Tibial nerve (tissue), 4 donors: Measurements from ENCODE around the gene SLC44A3. TPM values are rescaled to one million over a fixed set of nuclear protein-coding genes. Genes with fewer than 3 reads are reported as not detected.

ENCODE experiments used
- DNase-seq, 2 donors: peaks; one replicate each; pipeline ENCODE4 v3.0.0-alpha.2; 2019; ENCODE audit warnings: low spot score in 2 of 2
- H3K27ac ChIP-seq, 4 donors: fragments of 200-600 bp; sonication (generic) in 3 of 4; one replicate each; pipeline ENCODE4 v1.5.1; 2017 to 2019; ENCODE audit warnings: mild to moderate bottlenecking in 1 of 4
- H3K27me3 ChIP-seq, 2 donors: fragments of 200-600 bp; sonication (generic) in 1 of 2; one replicate each; pipeline versions ENCODE4 v1.5.1 to v1.6.0; 2017 to 2019
- H3K36me3 ChIP-seq, 3 donors: fragments of 200-600 bp; sonication (generic); one replicate each; pipeline ENCODE4 v1.5.1; 2018 to 2019
- H3K4me1 ChIP-seq, 4 donors: fragments of 200-600 bp; sonication (generic) in 3 of 4; one replicate each; pipeline ENCODE4 v1.5.1; 2017 to 2019
- H3K4me3 ChIP-seq, 4 donors: fragments of 200-600 bp; sonication (generic) in 3 of 4; one replicate each; pipeline ENCODE4 v1.5.1; 2017 to 2019; ENCODE audit warnings: mild to moderate bottlenecking in 1 of 4, moderate library complexity in 1 of 4
- H3K9me3 ChIP-seq, 4 donors: fragments of 200-600 bp; sonication (generic) in 3 of 4; one replicate each; pipeline ENCODE4 v1.5.1; 2017 to 2019
- EP300 ChIP-seq, 2 donors: sonication (generic); formaldehyde crosslinking; IDR thresholded peaks; one replicate each; pipeline ENCODE4 v1.6.1; 2017; ENCODE audit warnings: antibody characterized with exemption in 2 of 2, mild to moderate bottlenecking in 1 of 2
- POLR2A ChIP-seq, 2 donors: fragments of 450-650 bp; IDR thresholded peaks; one replicate each; pipeline ENCODE4 v1.6.1; 2017; ENCODE audit warnings: antibody characterized with exemption in 2 of 2, mild to moderate bottlenecking in 2 of 2, moderate library complexity in 2 of 2
- WGBS, 2 donors: methylation state at CpG; one replicate each; pipeline ENCODE4 v1.1.5; 2018; 5-methylcytosine and 5-hydroxymethylcytosine counted together
- total RNA-seq, 4 donors: library from RNA; depleted of rRNA; stranded (reverse); fragments of >200 nt; gene quantifications; one replicate each; pipeline ENCODE4 v1.1.0, GENCODE V29; 2016
- TF ChIP-seq, protein P1 (sequence below), 5 experiments: fragments of 200-600 bp in 3 of 5; fragments of 450-650 bp in 2 of 5; sonication (generic) in 3 of 5; IDR thresholded peaks; one replicate each; pipeline ENCODE4 v1.5.1; 2016 to 2019; ENCODE audit warnings: antibody characterized with exemption in 5 of 5, mild to moderate bottlenecking in 3 of 5, moderate library complexity in 2 of 5

Gene SLC44A3
- total RNA-seq, 4 donors from 2014 or later = 1.6 to 8.1 (median 5.3) TPM

DNA sequence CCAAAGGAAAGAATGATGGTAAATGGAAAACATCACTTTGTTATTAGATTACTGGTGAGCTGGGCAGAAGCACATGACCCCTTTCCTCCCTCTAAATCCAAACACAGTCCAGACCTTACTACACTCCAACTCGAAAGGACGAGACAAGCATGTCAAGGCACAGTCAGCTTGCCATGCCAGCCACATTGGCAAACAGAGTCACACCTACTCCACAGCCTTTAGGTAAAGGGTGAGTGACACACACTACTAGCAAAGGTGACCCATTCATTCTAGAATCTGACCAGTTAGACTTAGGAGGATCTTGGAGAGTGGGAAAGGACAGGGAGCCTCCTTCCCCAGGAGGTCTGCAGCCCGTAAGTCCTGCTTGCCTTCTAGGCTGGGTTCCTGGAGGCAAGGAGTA lies 3.0 kb downstream of the SLC44A3 start:
- 74 to 77% methylated on average over 3 of the region's 3 CpGs for WGBS, 2 donors
- H3K27ac ChIP-seq = no peak overlapping the region

DNA sequence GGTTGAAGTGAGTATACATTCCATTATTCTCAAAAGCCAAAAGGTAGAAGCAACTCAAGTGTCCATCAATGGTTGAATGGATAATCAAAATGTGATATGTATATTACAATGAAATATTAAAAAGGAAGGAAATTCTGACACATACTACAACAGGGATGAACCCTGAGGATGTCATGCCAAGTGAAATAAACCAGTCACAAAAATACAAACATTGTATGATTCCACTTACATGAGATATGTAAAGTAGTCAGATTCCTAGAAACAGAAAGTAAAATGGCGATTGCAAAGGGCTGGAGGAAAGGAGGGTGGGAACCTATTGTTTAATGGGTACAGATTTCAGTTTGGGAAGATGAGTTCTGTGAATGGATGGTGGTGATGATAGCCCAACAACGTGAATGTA lies 5.8 kb downstream of the SLC44A3 start:
- TF ChIP-seq EP300 (IDR thresholded peaks at IDR 0.05) (no peak), POLR2A (IDR thresholded peaks at IDR 0.05) (no peak)
- TF ChIP-seq, protein P1, sequence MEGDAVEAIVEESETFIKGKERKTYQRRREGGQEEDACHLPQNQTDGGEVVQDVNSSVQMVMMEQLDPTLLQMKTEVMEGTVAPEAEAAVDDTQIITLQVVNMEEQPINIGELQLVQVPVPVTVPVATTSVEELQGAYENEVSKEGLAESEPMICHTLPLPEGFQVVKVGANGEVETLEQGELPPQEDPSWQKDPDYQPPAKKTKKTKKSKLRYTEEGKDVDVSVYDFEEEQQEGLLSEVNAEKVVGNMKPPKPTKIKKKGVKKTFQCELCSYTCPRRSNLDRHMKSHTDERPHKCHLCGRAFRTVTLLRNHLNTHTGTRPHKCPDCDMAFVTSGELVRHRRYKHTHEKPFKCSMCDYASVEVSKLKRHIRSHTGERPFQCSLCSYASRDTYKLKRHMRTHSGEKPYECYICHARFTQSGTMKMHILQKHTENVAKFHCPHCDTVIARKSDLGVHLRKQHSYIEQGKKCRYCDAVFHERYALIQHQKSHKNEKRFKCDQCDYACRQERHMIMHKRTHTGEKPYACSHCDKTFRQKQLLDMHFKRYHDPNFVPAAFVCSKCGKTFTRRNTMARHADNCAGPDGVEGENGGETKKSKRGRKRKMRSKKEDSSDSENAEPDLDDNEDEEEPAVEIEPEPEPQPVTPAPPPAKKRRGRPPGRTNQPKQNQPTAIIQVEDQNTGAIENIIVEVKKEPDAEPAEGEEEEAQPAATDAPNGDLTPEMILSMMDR (IDR thresholded peaks at IDR 0.05) = no peak
- WGBS, 2 donors = 95 to 96% methylated on average over 2 of the region's 2 CpGs
- peaks cover 0 to 16% (median 0%) of the 10 kb centered on the region in 3 donors for H3K36me3 ChIP-seq
- no peaks in the 10 kb centered on the region for H3K27me3 ChIP-seq
- H3K27ac ChIP-seq = no peak overlapping the region
- peaks cover 0 to 12% (median 2%) of the 10 kb centered on the region in 4 donors for H3K4me1 ChIP-seq
- no peaks in the 10 kb centered on the region for H3K9me3 ChIP-seq
- no peak for DNase-seq
- no peak overlapping the region for H3K4me3 ChIP-seq

More for the DNA sequence above, 3.0 kb downstream of the SLC44A3 start:
- Histone ChIP-seq H3K27me3 (peaks cover 0 to 4% of the 10 kb centered on the region in 2 donors), H3K9me3 (no peaks in the 10 kb centered on the region), H3K36me3 (no peaks in the 10 kb centered on the region), H3K4me3 (no peak overlapping the region), H3K4me1 (peaks cover 0 to 30% (median 5%) of the 10 kb centered on the region in 4 donors)
- TF ChIP-seq POLR2A (IDR thresholded peaks at IDR 0.05) (no peak), EP300 (IDR thresholded peaks at IDR 0.05) (no peak)
- TF ChIP-seq, protein P1 (IDR thresholded peaks at IDR 0.05) = no peak
- DNase-seq = no peak

DNA sequence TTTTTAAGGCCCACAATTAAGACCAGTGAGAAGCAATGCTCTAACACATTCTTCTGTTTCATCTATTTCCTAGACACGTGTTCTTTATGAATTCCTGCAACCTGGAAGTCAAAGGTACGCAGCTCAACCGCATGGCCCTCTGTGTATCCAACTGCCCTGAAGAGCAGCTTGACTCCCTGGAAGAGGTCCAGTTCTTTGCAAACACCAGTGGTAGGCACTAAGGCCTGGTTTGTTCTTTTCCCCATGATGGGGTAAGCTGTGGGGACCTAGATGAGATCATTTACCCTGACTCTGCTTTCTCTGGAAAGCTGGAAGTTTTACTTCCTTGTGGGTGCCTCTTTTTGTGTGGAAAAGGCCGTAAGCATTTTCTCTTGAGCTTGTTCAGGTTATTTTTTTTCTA lies 7.3 kb downstream of the SLC44A3 start:
- 70 to 83% methylated on average over 4 of the region's 4 CpGs for WGBS, 2 donors
- TF ChIP-seq EP300 (IDR thresholded peaks at IDR 0.05) (no peak), POLR2A (IDR thresholded peaks at IDR 0.05) (no peak)
- TF ChIP-seq, protein P1 (IDR thresholded peaks at IDR 0.05) = no peak

DNA sequence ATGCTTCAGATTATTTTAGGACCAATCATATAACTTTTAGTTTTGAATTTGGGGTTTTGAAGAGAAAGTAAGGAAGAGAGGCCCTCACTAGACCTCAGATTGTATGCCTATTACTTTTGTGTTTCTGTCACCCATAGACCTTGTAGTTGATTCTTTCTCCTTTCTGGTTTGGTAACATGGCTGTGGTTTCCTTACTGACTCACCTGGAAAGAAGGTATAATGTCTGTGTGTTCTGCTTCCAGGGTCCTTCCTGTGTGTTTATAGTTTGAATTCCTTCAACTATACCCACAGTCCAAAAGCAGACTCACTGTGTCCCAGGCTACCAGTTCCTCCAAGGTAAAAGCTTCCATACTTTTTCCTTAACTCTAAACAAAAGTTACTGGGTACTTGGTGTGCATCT lies 8.1 kb downstream of the SLC44A3 start:
- TF ChIP-seq, protein P1 (IDR thresholded peaks at IDR 0.05) = no peak
- TF ChIP-seq EP300 (IDR thresholded peaks at IDR 0.05) = no peak
- Histone ChIP-seq H3K27ac (no peak overlapping the region), H3K4me3 (no peak overlapping the region), H3K36me3 (peaks cover 0 to 16% (median 0%) of the 10 kb centered on the region in 3 donors), H3K4me1 (no peaks in the 10 kb centered on the region), H3K9me3 (no peaks in the 10 kb centered on the region), H3K27me3 (no peaks in the 10 kb centered on the region)
- DNase-seq = no peak

More for the DNA sequence above, 7.3 kb downstream of the SLC44A3 start:
- no peak overlapping the region for H3K4me3 ChIP-seq
- no peak for DNase-seq
- no peaks in the 10 kb centered on the region for H3K27me3 ChIP-seq
- no peaks in the 10 kb centered on the region for H3K4me1 ChIP-seq
- H3K36me3 ChIP-seq = peaks cover 0 to 16% (median 0%) of the 10 kb centered on the region in 3 donors
- no peak overlapping the region for H3K27ac ChIP-seq
- H3K9me3 ChIP-seq = no peaks in the 10 kb centered on the region

DNA sequence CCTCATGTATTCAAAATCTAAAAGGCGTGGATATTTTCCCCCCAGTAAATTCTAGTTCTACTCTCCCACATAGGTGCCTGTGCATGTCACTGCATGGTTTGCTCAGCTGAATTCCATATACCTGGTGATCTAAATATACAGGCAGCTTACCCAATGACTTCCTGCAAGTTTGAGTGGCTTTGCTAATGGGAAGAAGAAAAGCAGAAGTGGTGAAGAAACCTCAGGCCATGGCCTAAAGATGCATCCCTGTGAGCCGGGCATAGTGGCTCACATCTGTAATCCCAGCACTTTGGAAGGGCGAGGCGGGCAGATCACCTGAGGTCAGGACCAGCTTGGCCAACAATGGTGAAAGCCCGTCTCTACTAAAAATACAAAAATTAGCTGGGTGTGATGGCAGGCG lies 11.5 kb downstream of the SLC44A3 start:
- no peak overlapping the region for H3K27ac ChIP-seq
- no peaks in the 10 kb centered on the region for H3K4me1 ChIP-seq
- 82 to 93% methylated on average over 6 of the region's 6 CpGs for WGBS, 2 donors
- no peak for TF ChIP-seq EP300 (IDR thresholded peaks at IDR 0.05)
- no peak for TF ChIP-seq POLR2A (IDR thresholded peaks at IDR 0.05)
- TF ChIP-seq, protein P1 (IDR thresholded peaks at IDR 0.05) = no peak
- H3K36me3 ChIP-seq = peaks cover 0 to 16% (median 0%) of the 10 kb centered on the region in 3 donors
- H3K27me3 ChIP-seq = no peaks in the 10 kb centered on the region
- no peak for DNase-seq
- no peaks in the 10 kb centered on the region for H3K9me3 ChIP-seq
- H3K4me3 ChIP-seq = no peak overlapping the region
